Measurements from ENCODE around the gene CEP170B. TPM values are rescaled to one million over a fixed set of nuclear protein-coding genes. Genes with fewer than 3 reads are reported as not detected.

CEP170B gene
- total and polyA plus RNA-seq, 2 donors (not counting 1 experiment from before 2014, with no cell fraction given) = 4.0 to 13.9 TPM

DNA sequence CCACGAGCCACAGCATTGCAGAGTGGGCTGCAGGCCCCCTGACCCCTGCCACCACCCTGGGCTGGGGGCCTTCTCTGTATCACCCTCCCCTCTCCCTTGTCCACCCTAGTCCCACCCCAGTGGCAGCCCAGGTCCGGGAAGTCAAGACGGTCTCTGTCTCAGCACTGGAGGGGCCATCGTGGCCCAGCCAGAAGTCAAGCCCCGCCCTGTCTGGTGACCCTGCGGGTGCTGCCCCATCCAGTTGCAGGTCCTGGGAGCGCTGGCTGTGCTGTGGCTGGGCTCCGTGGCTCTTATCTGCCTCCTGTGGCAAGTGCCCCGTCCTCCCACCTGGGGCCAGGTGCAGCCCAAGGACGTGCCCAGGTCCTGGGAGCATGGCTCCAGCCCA is 62.4 kb downstream of the CEP170B start:
- no peak overlapping the region for H3K27ac ChIP-seq (ENCODE audit: insufficient read depth, low read length)
- H3K79me2 ChIP-seq (ENCODE audit: control insufficient read depth, insufficient read depth, low read length) = no peaks in the 10 kb centered on the region
- H3K36me3 ChIP-seq (ENCODE audit: control insufficient read depth, insufficient read depth, low read length) = no peaks in the 10 kb centered on the region
- no peaks in the 10 kb centered on the region for H3K4me1 ChIP-seq (ENCODE audit: control insufficient read depth, extremely low read depth, insufficient read depth, low read length)
- no peaks in the 10 kb centered on the region for H3K9me3 ChIP-seq (ENCODE audit: control insufficient read depth, insufficient read depth, low read depth, low read length)
- H2AFZ ChIP-seq (ENCODE audit: low read length) = no peak overlapping the region
- H3K4me2 ChIP-seq (ENCODE audit: extremely low read depth, insufficient read depth, low read length) = no peak overlapping the region
- H4K20me1 ChIP-seq (ENCODE audit: control insufficient read depth, extremely low read depth, insufficient read depth, low read length) = no peaks in the 10 kb centered on the region
- H3K9ac ChIP-seq (ENCODE audit: insufficient read depth, low read length) = no peak overlapping the region
- TF ChIP-seq, protein P1, sequence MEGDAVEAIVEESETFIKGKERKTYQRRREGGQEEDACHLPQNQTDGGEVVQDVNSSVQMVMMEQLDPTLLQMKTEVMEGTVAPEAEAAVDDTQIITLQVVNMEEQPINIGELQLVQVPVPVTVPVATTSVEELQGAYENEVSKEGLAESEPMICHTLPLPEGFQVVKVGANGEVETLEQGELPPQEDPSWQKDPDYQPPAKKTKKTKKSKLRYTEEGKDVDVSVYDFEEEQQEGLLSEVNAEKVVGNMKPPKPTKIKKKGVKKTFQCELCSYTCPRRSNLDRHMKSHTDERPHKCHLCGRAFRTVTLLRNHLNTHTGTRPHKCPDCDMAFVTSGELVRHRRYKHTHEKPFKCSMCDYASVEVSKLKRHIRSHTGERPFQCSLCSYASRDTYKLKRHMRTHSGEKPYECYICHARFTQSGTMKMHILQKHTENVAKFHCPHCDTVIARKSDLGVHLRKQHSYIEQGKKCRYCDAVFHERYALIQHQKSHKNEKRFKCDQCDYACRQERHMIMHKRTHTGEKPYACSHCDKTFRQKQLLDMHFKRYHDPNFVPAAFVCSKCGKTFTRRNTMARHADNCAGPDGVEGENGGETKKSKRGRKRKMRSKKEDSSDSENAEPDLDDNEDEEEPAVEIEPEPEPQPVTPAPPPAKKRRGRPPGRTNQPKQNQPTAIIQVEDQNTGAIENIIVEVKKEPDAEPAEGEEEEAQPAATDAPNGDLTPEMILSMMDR (conservative IDR thresholded peaks at IDR 0.05 in 1 of 2, IDR thresholded peaks at IDR 0.05 in 1 of 2; ENCODE audit: low read depth in 1 of 2, low read length in 2 of 2) = no peak
- TF ChIP-seq EZH2 (IDR thresholded peaks at IDR 0.05; ENCODE audit: low read length, missing control alignments) = no peak
- no peak for DNase-seq (ENCODE audit: low read depth in 2 of 2)
- H3K4me3 ChIP-seq (replicated peaks in 1 of 4; ENCODE audit: control extremely low read depth in 1 of 4, insufficient read depth in 1 of 4, low read depth in 3 of 4, low read length in 4 of 4) = no peak overlapping the region
- no peaks in the 10 kb centered on the region for H3K27me3 ChIP-seq (ENCODE audit: control insufficient read depth, insufficient read depth, low read length)

DNA sequence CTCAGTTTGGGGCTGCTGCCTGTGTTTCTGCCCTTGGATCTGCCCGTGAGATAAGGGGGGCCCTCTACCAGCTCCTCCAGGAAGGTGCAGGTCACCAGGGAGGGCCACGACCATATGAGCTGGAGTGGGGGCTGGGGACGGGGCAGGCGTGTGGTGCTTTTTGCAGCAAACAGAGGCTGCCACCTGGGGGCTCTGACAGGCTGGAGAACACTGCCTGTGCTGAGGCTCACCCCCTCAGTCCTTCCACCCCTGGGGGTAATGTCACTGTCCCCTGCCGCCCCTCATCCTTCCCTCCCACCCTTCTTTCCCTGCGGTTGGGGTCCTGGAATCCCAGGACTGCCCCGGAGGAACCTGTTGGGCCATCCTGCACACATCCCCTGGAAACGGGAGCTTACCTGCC is 62.8 kb downstream of the CEP170B start:
- no peaks in the 10 kb centered on the region for H3K79me2 ChIP-seq (ENCODE audit: control insufficient read depth, insufficient read depth, low read length)
- no peak overlapping the region for H3K9ac ChIP-seq (ENCODE audit: insufficient read depth, low read length)
- DNase-seq (ENCODE audit: low read depth in 2 of 2) = no peak
- H3K27me3 ChIP-seq (ENCODE audit: control insufficient read depth, insufficient read depth, low read length) = no peaks in the 10 kb centered on the region
- no peaks in the 10 kb centered on the region for H3K4me1 ChIP-seq (ENCODE audit: control insufficient read depth, extremely low read depth, insufficient read depth, low read length)
- H3K36me3 ChIP-seq (ENCODE audit: control insufficient read depth, insufficient read depth, low read length) = no peaks in the 10 kb centered on the region
- no peaks in the 10 kb centered on the region for H3K9me3 ChIP-seq (ENCODE audit: control insufficient read depth, insufficient read depth, low read depth, low read length)
- no peak overlapping the region for H2AFZ ChIP-seq (ENCODE audit: low read length)
- TF ChIP-seq, protein P1 (conservative IDR thresholded peaks at IDR 0.05 in 1 of 2, IDR thresholded peaks at IDR 0.05 in 1 of 2; ENCODE audit: low read depth in 1 of 2, low read length in 2 of 2) = no peak
- no peak for TF ChIP-seq EZH2 (IDR thresholded peaks at IDR 0.05; ENCODE audit: low read length, missing control alignments)
- no peak overlapping the region for H3K27ac ChIP-seq (ENCODE audit: insufficient read depth, low read length)
- no peaks in the 10 kb centered on the region for H4K20me1 ChIP-seq (ENCODE audit: control insufficient read depth, extremely low read depth, insufficient read depth, low read length)
- no peak overlapping the region for H3K4me2 ChIP-seq (ENCODE audit: extremely low read depth, insufficient read depth, low read length)
- H3K4me3 ChIP-seq (replicated peaks in 1 of 4; ENCODE audit: control extremely low read depth in 1 of 4, insufficient read depth in 1 of 4, low read depth in 3 of 4, low read length in 4 of 4) = no peak overlapping the region

DNA sequence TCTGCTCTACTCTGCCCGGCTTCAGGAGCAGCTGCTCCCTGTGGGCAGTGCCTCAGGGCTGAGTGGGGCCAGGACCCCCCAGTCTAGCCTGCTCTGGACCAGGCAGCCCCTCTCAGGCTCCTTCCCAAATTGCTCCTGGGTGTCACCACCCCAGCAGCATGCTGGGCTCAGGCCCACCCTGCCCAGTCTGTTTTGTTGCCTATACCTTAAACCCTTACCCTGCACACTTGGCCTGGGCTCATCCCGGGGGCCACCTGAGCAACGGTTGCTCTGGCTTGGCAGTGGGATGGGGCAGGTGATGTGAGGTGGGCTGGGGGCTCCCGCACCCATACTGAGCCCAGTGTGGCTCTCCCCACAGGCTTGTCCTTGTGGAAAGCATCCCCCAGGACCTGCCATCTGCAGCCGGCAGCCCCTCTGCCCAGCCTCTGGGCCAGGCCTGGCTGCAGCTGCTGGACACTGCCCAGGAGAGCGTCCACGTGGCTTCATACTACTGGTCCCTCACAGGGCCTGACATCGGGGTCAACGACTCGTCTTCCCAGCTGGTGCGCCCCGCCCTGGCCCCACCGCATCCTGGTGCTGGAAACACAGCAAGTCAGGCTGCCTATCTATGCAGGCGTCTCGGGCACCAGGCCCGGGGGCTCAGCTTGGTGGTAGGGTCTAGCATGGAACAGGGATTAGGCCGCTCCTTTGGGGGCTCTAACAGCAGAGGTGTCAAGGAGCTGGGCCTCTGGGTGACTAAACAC is 63.5 kb downstream of the CEP170B start:
- Histone ChIP-seq H3K4me1 (ENCODE audit: control insufficient read depth, extremely low read depth, insufficient read depth, low read length) (no peaks in the 10 kb centered on the region), H4K20me1 (ENCODE audit: control insufficient read depth, extremely low read depth, insufficient read depth, low read length) (no peaks in the 10 kb centered on the region), H3K4me2 (ENCODE audit: extremely low read depth, insufficient read depth, low read length) (no peak overlapping the region), H2AFZ (ENCODE audit: low read length) (no peak overlapping the region), H3K36me3 (ENCODE audit: control insufficient read depth, insufficient read depth, low read length) (no peaks in the 10 kb centered on the region), H3K27me3 (ENCODE audit: control insufficient read depth, insufficient read depth, low read length) (no peaks in the 10 kb centered on the region), H3K27ac (ENCODE audit: insufficient read depth, low read length) (no peak overlapping the region), H3K9ac (ENCODE audit: insufficient read depth, low read length) (no peak overlapping the region), H3K4me3 (replicated peaks in 1 of 4; ENCODE audit: control extremely low read depth in 1 of 4, insufficient read depth in 1 of 4, low read depth in 3 of 4, low read length in 4 of 4) (no peak overlapping the region), H3K79me2 (ENCODE audit: control insufficient read depth, insufficient read depth, low read length) (no peaks in the 10 kb centered on the region), H3K9me3 (ENCODE audit: control insufficient read depth, insufficient read depth, low read depth, low read length) (no peaks in the 10 kb centered on the region)
- no peak for DNase-seq (ENCODE audit: low read depth in 2 of 2)
- no peak for TF ChIP-seq EZH2 (IDR thresholded peaks at IDR 0.05; ENCODE audit: low read length, missing control alignments)
- TF ChIP-seq, protein P1 (conservative IDR thresholded peaks at IDR 0.05 in 1 of 2, IDR thresholded peaks at IDR 0.05 in 1 of 2; ENCODE audit: low read depth in 1 of 2, low read length in 2 of 2) = no peak

All from fibroblast of lung (primary cell).